NCI-H510A treated with DMSO at 0.1 percent for 48 hours (cell line): ENCODE data around the gene POLRMT.

Source experiments
- DNase-seq: peaks from one replicate; lab custom pipeline; 2025; lab: John Stamatoyannopoulos, UW

POLRMT gene

DNA sequence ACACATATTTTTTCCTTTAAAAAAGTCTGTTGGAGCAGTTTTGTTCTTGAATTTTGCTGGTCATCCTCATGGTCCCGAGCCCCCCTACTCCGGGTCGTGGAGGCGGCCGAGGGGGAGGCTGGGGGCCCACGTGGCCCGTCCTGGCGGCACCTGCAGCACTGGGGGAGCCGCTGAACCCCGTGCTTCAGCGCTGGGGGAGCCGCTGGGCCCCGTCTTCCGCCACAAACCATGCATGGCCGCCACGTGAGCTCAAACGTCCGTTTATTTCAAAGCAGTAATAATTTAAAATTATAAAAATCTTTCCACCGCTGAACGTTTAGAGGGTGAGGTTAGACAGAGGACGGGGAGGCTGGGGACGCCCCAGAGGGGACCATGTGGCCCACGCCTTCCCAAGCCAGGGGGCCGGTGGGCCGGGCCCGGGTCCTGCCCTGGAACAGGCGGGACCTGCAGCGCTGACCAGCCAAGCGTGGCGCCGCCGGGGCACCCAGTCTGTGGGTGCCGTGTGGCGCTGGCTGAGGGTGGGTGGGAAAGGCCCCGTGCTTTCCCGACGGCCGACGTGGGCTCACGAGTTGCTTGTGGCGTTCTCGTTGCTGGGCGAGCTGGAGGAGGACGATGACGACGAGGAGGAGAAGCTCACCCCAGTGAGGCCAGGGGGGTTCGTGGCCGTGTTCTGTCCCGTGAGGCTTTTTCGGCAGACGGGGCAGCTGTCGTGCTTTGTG lies 14.4 kb upstream of the POLRMT start:
- no peak for DNase-seq

DNA sequence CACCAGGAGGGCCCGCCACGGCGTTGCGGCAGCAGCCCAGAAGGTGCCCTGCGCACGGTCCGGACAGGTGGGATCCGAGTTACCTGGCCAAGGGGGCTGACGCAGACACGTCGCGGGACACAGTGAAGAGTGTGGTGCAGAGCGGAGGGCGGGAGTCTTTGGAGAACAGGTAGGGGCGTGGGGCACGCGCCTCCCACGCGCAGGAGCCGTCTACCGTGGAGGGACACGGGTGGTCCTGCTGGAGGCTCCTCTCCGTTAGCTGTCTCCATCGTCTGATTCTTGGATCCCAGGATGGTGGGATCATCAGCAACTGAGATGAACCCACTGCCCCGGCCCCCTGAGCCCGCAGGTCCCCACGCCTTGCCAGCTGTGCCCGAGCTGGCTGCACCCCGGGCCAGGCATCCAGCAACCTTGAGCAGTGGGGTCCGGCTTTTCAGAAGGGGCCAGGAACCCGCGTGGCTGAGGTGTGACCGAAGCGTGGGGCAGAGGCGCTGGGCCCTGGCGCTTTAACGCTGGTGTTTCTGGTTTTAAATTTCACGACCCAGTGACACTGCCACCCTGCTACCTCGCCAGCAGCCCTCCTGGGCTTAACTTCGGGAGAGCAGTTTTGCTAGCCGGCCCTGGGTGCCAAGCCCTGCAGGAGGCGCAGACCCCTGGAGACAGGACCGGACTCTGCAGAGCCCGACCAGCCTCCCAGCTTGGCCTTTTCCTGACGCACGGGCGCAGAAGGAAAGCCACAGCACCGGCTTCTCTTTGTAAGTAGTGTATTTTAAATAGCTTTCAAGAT lies 13.6 kb upstream of the POLRMT start:
- DNase-seq: no peak

DNA sequence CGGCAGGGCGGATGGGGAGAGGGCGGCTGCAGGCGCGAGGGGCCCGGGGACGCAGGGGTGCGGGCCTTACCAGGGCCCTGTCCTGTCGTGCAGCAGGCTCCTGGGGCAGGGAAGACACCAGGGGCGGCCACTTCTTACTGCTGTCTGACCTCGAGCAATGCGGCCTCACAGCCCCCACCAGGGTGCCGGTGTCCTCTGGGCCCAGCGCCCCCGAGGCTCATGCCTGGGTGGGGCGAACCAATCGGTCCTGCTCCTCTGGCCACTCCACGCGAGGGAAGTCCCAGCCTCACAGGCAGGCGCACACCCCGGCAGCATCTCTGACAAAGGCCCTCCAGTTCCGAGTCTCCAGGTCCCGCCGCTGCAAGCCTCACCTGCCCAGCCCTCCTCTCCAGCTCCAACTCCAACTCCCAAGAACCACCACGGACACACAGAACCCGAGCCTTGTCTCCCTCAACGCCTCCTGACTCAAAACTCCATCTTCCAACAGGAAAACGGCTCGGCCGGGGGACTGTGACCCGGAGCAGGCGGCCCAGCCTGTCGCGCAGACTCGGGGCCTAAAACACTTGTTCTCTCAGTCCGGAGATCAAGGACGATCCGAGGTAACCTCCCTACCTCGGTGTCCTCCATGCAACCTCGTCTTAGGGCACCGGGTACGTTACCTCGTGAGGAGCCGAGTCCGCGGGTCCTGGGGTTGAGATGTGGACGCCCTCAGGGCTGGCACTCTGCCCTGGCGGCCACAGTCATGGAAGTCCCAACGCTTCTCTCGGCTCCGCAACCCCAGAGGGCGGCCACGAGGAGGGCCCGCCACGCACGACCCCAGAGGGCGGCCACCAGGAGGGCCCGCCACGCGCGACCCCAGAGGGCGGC lies 12.8 kb upstream of the POLRMT start:
- no peak for DNase-seq

DNA sequence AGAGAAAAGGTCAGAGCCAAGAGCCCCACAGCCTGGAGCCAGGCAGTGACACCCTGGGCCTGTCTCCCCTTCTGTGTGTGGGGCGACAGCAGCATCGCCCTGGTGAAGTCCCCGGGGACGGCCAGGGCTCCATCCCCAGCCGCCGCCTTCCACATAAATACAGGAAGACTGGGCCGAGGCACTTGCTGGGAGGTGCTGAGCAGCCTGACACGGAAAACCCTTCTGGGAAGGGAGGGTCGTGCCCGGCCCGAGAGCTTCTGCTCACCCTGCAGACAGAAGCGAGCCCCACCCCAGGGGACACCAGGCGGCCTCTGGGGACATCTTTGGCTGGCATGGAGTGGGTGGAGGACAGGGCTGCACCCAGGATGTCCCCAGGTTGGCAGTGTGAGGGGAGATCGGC lies 11.5 kb upstream of the POLRMT start:
- no peak for DNase-seq

DNA sequence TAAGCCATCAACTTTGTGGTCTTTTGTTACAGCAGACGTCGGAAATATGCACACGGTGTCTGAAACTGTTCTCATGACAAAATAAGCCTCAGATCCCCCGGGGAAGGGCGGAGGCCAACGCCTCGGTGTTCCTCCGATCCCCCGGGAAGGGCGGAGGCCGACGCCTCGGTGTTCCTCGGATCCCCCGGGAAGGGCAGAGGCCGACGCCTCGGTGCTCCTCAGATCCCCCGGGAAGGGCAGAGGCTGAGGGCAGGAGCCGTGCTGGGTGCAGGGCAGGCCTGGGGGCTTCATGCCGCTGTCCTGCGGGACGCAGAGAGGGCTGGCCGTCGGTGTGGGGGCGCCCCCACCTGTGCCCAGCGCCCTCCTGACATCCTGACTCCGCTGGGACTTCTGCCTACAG lies 11.0 kb upstream of the POLRMT start:
- no peak for DNase-seq

DNA sequence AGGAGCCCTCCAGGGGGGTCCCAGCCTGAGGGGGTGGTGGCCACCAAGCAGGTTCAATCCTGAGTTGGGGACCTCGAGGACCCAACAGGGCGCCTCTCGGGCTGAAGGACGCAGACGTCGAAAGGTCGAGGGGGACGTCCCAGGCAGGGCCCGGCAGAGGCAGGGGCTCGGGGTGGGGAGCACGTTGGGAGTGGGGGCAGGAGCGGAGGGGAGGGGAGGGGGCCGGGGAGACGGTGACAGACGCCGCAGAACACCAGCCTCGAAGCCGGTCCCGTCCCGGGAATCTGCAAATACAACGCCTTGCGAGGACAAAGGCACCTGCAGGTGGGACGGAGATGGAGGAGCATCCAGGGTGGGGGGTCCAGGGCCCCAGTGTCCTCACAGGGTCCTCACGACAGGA lies 10.4 kb upstream of the POLRMT start:
- DNase-seq: no peak

DNA sequence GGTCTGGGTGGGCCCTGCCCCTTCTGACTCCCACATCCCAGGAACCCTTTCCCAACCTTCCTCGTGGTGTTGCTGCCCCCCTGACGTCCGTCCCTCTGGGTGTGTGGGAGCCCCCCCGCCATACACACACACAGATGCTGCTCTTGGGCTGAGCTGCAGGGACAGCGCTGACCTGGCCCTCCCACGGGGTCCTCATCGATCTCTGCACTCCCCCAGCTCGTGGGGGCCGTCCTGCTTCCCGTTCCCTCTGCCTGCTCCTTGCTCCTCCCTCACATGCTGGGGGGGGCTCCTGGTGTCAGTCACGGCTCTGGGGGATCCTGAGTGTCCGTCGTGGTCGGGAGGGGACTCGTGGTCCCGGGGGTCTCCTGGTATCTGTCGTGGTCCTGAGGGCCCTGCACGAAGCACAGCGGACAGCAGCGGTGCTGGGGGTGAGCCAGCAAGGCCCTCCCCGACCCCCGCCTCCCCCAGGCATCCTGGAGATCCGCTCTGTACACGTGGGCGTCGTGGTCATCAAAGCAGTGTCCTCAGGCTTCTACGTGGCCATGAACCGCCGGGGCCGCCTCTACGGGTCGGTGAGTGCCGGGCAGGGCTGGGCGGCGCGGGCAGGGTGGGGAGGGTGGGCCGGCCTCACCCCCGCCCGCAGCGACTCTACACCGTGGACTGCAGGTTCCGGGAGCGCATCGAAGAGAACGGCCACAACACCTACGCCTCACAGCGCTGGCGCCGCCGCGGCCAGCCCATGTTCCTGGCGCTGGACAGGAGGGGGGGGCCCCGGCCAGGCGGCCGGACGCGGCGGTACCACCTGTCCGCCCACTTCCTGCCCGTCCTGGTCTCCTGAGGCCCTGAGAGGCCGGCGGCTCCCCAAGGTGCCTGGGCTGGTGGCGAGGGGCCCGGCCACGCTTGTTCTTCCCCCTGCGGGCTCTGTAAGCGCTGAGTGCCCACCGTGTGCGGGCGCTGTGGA lies 9.7 kb upstream of the POLRMT start:
- DNase-seq: no peak

DNA sequence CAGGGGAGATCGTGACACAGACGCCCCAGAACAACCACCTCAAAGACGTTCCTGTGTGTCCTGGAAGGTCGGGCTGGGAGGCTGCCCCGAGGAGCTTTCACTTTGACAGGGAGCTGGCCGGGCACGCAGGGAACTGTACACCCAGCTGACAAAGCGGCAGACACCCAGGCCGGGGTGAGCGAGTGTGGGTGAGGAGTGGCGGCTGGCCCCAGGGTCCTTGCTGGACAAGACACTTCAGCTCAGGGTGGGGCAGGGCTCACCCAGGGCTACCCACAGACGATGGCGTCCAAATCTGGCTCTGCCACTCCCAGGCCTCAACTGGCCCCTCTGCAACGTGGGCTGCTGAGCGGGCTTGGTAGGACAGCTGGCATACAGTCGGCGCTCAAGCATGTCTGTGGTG lies 8.4 kb upstream of the POLRMT start:
- DNase-seq: no peak

DNA sequence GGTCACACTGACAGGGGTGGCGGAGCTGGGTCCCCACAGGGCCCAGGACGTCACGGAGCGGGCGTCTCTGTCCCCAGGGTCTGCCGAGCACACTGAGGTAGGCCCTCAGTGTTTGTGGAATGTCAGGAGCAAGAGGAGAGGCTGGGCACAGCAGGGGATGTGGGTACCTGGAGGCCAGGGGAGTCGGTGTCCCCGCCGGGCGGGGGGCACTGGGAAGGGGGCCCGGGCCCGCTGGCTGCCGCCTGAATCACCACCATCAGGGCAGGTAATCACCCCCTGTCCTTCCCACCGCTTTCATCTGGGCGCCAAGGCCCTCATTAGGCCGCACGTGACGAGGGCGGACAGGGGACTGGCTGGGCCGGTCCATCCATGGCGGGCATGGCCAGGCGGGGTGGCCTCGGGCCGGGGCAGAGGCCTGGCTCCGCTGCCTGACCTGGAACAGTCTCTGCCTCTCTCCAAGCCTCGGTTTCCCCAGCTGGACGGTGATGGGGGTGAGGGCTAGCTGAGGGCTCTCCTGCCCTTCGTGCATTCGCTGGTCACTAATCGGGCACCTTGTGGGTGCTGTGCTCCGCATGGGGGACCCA lies 7.4 kb upstream of the POLRMT start:
- no peak for DNase-seq

DNA sequence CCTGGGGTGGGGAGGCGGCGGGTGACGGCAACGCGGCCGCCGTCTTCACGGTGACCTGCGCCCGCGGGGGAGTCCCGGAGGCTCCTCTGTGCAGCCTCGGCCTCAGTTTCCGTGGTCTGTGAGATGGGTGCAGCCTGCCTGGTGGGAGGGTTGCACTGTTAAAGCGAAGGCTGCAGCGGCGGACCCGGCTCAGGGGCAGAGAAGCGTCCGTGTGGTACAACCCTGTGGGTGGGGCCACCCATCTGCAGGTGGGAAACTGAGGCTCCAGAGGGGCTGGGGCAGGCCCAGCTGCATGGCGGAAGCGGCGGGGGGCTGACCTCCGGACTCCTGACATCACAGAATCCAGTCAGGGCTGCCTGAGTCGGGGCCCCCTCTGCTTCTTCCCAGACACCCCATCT lies 6.8 kb upstream of the POLRMT start:
- DNase-seq: no peak

DNA sequence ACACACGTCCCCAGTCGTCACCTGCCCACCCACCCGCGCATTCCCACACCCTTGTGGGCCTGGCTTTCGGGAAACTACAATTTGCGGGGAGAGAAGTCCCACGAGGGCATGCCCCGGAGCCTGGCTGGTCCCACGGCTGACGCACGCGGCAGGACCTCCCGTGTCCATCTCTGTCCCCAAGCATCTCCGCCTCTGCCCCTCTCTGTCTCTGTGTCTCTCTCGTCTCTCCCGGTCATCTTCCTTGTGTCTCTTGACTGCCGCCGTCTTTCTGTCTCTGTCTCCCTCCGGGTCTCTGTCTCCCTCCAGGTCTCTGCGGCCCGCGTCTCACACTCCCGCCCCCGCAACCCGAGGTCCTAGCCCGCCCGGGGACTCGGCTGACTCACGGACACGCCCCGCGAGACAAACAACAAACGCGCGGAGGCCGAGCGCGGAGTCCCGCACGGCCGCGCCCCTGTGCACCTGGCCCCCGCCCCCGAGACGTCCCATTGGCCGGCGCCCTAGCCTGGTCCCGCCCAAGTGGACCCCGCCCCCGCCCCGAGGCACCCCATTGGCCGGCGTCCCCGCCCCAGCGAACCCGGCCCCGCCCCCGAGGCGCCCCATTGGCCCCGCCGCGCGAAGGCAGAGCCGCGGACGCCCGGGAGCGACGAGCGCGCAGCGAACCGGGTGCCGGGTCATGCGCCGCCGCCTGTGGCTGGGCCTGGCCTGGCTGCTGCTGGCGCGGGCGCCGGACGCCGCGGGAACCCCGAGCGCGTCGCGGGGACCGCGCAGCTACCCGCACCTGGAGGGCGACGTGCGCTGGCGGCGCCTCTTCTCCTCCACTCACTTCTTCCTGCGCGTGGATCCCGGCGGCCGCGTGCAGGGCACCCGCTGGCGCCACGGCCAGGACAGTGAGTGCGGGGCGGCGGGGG lies 6.2 kb upstream of the POLRMT start, which contains the start of gene FGF22:
TSS of gene FGF22 (plus strand) at position 627 of the 908 bp plus-strand sequence. CDS start at position 674, 47 bp downstream.
- peak; percentile 56 for DNase-seq

DNA sequence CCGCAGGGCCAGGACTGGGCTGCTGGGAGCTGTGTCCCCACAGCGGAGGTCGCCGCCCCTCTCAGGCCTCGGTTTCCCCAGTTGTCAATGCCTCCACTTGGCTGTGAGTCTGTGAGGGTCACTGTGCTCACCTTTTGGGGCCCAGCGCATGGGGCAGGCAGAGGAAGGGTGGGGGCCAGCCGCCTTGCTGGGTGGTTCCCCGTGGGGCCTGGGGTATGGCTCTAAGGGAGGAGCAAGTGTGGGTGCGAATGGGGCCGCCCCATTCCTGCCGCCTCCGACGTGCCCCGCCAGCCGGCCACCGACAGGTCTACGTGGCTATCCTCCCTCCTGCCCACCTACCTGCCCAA lies 5.5 kb upstream of the POLRMT start:
- DNase-seq: no peak

DNA sequence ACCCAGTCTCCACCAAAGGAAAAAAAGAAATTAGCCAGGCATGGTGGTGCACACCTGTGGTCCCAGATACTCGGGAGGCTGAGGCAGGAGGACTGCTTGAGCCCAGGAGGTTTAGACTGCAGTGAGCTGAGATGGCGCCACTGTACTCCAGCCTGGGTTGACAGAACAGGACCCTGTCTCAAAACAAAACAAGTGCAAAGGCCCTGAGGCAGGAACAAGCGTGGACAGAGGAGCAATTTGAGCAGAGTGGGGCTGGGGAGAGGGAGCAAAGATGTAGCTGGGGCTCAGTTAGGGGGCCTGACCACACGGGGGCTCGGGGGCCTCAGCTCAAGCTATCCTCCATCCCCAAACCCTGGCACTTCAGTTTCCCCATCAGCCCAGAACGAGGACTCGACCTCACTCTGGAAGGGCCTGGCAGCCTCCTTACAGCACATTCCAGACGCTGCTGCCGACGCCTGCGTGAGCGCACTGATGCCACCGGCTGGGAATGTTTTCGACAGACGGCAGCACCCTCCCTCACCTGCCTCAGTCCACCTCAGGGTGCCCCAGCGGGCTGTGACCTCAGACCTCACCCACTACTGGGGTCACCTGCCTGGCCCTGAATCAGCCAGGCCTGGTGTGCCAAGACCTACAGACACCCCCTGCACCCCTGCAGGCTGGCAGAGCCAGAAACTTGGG lies 1.8 kb upstream of the POLRMT start:
- DNase-seq: no peak

DNA sequence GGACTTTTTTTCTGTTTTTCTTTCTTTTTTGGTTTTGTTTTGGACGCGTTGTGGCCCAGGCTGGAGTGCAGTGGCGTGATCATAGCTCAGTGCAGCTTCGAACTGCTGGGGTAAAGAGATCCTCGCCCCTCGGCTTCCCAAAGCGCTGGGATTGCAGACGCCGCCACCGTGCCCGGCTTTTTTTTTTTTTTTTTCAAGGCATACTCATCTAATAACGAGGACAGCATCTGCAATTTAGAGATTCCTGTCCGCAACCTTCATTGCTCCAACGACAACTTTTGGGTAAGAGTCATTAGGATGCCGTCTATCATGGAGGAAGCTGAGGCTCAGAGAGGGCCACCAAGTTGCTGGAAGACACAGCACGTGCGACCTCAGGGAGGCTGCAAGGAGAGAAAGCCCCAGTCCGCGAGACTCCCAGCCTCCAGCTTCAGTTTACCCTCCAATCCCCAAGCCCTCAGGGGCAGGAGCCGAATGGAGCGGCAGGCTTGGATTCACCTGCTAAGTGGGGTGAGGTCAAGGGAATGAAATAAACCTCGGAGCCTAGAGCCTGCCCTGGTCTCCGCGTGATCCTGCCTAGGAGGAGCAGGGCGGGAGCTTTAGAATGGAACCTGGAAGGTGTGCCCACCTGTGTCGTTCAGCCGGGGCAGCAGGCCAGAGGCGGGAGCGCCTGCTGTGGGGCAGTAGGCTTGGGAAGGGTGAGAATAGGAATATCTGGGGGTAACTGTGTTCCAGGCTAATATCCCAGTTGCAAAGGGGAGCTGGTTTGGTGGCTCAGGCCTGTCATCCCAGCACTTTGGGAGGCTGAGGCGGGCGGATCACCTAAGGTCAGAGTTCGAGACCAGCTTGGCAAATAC lies 676 bp upstream of the POLRMT start:
- no peak for DNase-seq

DNA sequence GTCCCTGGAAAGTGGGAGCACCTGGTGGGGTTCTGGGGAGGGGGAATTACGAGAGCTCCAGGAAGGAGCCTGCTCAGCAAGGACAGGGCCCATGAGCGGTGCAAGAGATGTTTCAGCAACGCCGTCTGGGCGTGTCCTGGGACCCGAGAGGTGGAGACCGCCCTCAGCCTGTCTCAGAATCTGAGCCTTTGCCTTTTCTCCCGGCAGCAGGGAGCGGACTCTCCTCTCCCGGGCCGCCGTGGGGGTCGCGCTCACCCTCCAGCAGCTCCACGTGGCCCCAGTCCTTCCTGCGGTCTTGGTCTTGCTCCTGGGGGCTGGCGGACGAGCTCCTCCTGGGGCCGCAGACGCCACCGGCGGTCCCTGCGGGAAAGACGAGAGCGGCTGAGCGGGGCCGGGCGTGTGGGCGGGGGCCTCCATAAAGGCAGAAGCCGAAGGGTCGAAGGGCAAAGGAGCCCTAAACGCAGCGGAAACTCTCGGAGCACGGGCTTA lies 714 bp downstream of the POLRMT start:
- DNase-seq: peak; percentile 19

DNA sequence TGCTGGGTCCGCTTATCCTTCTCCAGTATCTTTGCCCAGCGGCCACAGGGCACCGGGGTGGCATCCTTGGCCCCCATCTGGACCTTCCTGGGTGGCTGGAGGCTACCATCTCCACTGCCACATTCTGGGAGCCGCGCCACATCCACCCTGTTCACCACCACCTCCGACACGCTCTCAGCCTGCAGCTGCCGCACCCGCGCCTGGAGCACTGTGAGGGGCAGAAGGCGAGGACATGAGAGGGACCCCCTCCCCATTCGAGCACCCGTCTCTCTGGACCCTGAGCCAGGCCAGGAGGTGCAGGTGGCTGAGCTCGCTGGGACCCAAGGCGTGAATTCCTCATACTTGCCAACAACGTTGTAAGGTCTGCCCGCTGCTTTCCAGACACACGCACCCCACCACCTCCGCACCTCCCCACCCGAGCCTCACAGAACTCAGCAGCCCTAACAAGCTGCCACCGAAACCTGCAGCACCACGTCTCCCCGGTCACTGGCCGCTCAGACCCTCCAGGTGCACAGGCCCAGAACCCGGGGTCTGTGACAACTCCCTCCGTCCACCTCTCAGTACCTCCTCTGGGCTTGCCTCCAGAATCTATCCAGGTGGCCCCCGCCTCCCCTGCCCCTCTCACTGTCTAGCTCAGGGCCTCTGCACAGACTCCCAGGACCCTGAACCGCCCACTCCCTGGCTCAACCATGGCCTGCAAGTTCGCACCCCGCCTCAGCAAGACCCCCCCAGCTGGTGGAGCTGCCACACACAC lies 3.2 kb downstream of the POLRMT start:
- no peak for DNase-seq

DNA sequence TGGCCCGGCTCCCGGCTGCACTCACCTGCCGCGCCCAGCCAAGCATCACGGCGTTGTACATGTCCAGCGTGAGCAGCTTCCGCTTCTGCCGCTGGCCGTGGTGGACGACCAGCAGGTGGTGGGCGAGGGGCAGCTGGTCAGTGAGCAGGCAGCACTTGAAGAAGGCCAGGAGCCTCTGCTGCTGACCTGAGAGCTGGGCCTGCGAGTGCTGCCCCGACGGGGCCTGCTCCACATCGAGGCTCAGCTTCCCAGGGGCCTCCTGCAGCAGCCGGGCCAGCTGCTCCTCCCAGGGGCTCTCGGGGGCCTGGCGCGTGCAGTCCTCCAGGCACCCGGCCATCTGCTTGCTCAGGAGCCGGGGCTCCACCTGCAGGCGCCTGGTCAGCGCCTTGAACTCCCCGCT lies 3.8 kb downstream of the POLRMT start:
- DNase-seq: peak; percentile 11

DNA sequence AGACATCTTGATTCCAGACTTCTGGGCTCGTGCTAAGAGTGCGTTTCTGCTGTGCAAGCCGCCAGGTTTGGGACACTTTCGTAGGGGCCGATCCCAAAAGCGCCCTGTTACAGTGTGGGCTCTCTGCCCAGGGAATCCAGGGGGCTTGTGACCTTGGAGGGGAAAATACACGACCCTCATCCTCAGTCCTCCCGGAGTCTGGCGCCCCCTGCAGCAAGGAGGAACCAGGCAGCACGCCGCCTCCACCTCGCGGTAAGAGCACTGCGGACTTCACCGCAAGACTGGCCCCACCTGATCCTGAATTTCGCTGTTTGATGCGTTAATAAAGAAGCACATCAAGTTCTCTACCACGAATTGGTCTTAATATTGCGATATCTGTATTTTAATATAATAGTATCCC lies 5.2 kb downstream of the POLRMT start:
- no peak for DNase-seq
